Stimulated activated CD8-positive, alpha-beta memory T cell treated with anti-CD3 and anti-CD28 coated beads, Interleukin-15, amount 100 ng/mL, for 1 hour (primary cell): ENCODE results near the gene AGTPBP1.
"Not testable (repeated sequence)": the region's sequence is repeated elsewhere in the genome, so short reads cannot be mapped to it uniquely, and the experiment has no call there.

Experiments used
- DNase-seq: peaks from one replicate; pipeline ENCODE4 v3.0.0-alpha.2; 2020; ENCODE audit warnings: low read depth

The AGTPBP1 gene

GRCh38 chr9:85719411-85719810, 22.3 kb downstream of the AGTPBP1 start:
- DNase-seq, result not testable (repeated sequence)

- DNase-seq, result not testable (repeated sequence)
Measured at GRCh38 chr9:85717818-85718217, 23.9 kb downstream of the AGTPBP1 start.

GRCh38 chr9:85717220-85717619, 24.5 kb downstream of the AGTPBP1 start:
- no peak for DNase-seq

GRCh38 chr9:85716031-85716877, 25.5 kb downstream of the AGTPBP1 start:
- DNase-seq, result no peak

- no peak for DNase-seq
Measured at GRCh38 chr9:85715587-85715986, 26.2 kb downstream of the AGTPBP1 start.

- no peak for DNase-seq
Measured at GRCh38 chr9:85713897-85714296, 27.9 kb downstream of the AGTPBP1 start.

- DNase-seq, result no peak
Measured at GRCh38 chr9:85704744-85705143, 37.0 kb downstream of the AGTPBP1 start.

- no peak for DNase-seq
Measured at GRCh38 chr9:85703398-85703797, 38.4 kb downstream of the AGTPBP1 start.

- no peak for DNase-seq
Measured at GRCh38 chr9:85702726-85703289, 38.9 kb downstream of the AGTPBP1 start.

GRCh38 chr9:85702191-85702590, 39.6 kb downstream of the AGTPBP1 start:
- DNase-seq, result no peak

GRCh38 chr9:85700330-85700729, 41.4 kb downstream of the AGTPBP1 start:
- DNase-seq, result no peak

GRCh38 chr9:85688361-85688760, 53.4 kb downstream of the AGTPBP1 start:
- no peak for DNase-seq

- DNase-seq, result no peak
Measured at GRCh38 chr9:85685081-85685480, 56.7 kb downstream of the AGTPBP1 start.

- no peak for DNase-seq
Measured at GRCh38 chr9:85676790-85677189, 65.0 kb downstream of the AGTPBP1 start.

- no peak for DNase-seq
Measured at GRCh38 chr9:85667374-85667773, 74.4 kb downstream of the AGTPBP1 start.

GRCh38 chr9:85666086-85666485, 75.7 kb downstream of the AGTPBP1 start:
- no peak for DNase-seq

- no peak for DNase-seq
Measured at GRCh38 chr9:85662573-85662972, 79.2 kb downstream of the AGTPBP1 start.

- DNase-seq, result no peak
Measured at GRCh38 chr9:85658716-85659115, 83.0 kb downstream of the AGTPBP1 start.

GRCh38 chr9:85653153-85653552, 88.6 kb downstream of the AGTPBP1 start:
- DNase-seq, result no peak

- DNase-seq, result no peak
Measured at GRCh38 chr9:85647571-85647970, 94.2 kb downstream of the AGTPBP1 start.

- DNase-seq, result no peak
Measured at GRCh38 chr9:85645909-85646627, 95.7 kb downstream of the AGTPBP1 start.

GRCh38 chr9:85640425-85640824, 101.3 kb downstream of the AGTPBP1 start:
- DNase-seq, result no peak

GRCh38 chr9:85639675-85640186, 102.0 kb downstream of the AGTPBP1 start:
- DNase-seq, result no peak
